ENCODE measurements around the gene KLRF1. TPM values are rescaled to one million over a fixed set of nuclear protein-coding genes. Genes with fewer than 3 reads are reported as not detected.

Gene KLRF1
- polyA plus RNA-seq, 1 of the 3 experiments (the other 2 are of a cell fraction), result not detected

DNA sequence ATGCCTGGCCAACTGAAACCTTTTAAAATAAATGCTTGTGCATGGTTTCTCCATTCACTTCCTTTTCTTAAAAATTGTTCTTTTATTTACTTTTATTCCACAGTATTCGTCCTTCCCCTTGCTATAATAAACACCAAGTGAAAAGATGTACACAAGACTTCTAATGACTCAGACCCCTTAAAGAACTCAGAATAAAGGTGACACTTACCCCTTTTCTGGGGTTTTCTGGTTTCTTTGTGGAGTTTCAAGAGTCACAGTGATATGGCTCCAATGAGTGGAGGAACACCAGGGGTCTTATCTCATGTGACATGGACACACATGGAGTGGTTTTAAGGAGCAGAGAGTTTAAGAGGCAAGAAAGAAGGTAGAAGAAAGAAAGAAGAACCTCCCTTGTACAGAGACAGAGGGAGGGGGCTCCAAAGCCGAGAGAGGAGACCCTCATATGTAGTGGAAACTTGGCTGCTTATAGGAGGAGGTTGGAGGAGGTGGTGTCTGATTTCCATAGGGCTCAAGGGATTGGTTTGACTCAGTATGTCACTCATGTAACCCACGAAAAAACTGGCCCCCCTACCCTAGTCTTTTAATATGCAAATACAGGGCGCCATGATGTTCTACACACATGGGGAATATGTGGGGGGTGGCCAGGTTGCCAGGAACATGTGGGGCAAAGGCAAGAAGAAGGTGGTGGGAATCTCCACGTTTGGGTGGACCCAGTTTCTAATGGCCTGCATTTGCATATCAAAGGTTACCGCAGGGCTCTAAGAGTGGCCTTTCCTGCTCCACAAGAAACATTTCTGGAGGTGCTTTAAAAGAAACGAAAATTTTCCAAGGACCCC, 44.5 kb upstream of the KLRF1 start:
- DNase-seq, result no peak
- TF ChIP-seq, protein P1, sequence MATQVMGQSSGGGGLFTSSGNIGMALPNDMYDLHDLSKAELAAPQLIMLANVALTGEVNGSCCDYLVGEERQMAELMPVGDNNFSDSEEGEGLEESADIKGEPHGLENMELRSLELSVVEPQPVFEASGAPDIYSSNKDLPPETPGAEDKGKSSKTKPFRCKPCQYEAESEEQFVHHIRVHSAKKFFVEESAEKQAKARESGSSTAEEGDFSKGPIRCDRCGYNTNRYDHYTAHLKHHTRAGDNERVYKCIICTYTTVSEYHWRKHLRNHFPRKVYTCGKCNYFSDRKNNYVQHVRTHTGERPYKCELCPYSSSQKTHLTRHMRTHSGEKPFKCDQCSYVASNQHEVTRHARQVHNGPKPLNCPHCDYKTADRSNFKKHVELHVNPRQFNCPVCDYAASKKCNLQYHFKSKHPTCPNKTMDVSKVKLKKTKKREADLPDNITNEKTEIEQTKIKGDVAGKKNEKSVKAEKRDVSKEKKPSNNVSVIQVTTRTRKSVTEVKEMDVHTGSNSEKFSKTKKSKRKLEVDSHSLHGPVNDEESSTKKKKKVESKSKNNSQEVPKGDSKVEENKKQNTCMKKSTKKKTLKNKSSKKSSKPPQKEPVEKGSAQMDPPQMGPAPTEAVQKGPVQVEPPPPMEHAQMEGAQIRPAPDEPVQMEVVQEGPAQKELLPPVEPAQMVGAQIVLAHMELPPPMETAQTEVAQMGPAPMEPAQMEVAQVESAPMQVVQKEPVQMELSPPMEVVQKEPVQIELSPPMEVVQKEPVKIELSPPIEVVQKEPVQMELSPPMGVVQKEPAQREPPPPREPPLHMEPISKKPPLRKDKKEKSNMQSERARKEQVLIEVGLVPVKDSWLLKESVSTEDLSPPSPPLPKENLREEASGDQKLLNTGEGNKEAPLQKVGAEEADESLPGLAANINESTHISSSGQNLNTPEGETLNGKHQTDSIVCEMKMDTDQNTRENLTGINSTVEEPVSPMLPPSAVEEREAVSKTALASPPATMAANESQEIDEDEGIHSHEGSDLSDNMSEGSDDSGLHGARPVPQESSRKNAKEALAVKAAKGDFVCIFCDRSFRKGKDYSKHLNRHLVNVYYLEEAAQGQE (IDR thresholded peaks at IDR 0.05; ENCODE audit: low read depth, low read length), result no peak
- TF ChIP-seq, protein P2, sequence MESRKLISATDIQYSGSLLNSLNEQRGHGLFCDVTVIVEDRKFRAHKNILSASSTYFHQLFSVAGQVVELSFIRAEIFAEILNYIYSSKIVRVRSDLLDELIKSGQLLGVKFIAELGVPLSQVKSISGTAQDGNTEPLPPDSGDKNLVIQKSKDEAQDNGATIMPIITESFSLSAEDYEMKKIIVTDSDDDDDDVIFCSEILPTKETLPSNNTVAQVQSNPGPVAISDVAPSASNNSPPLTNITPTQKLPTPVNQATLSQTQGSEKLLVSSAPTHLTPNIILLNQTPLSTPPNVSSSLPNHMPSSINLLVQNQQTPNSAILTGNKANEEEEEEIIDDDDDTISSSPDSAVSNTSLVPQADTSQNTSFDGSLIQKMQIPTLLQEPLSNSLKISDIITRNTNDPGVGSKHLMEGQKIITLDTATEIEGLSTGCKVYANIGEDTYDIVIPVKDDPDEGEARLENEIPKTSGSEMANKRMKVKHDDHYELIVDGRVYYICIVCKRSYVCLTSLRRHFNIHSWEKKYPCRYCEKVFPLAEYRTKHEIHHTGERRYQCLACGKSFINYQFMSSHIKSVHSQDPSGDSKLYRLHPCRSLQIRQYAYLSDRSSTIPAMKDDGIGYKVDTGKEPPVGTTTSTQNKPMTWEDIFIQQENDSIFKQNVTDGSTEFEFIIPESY (IDR thresholded peaks at IDR 0.05; ENCODE audit: borderline replicate concordance, low read depth), result no peak
- no peak for TF ChIP-seq GABPA (IDR thresholded peaks at IDR 0.05; ENCODE audit: low read depth)
- TF ChIP-seq RXRA (IDR thresholded peaks at IDR 0.05; ENCODE audit: borderline replicate concordance, low read depth), result no peak
- no peak for TF ChIP-seq CHD2 (IDR thresholded peaks at IDR 0.05; ENCODE audit: low read length, partially characterized antibody)
- TF ChIP-seq, protein P3, sequence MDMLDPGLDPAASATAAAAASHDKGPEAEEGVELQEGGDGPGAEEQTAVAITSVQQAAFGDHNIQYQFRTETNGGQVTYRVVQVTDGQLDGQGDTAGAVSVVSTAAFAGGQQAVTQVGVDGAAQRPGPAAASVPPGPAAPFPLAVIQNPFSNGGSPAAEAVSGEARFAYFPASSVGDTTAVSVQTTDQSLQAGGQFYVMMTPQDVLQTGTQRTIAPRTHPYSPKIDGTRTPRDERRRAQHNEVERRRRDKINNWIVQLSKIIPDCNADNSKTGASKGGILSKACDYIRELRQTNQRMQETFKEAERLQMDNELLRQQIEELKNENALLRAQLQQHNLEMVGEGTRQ (IDR thresholded peaks at IDR 0.05; ENCODE audit: borderline replicate concordance, low read depth, low read length), result no peak
- TF ChIP-seq, protein P4, sequence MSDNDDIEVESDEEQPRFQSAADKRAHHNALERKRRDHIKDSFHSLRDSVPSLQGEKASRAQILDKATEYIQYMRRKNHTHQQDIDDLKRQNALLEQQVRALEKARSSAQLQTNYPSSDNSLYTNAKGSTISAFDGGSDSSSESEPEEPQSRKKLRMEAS (IDR thresholded peaks at IDR 0.05; ENCODE audit: low read depth), result no peak
- TF ChIP-seq TEAD4 (IDR thresholded peaks at IDR 0.05; ENCODE audit: borderline replicate concordance, insufficient read depth), result no peak
- no peak for TF ChIP-seq MXI1 (IDR thresholded peaks at IDR 0.05; ENCODE audit: low read depth, low read length)
- no peak for TF ChIP-seq EZH2phosphoT487 (IDR thresholded peaks at IDR 0.05; ENCODE audit: borderline replicate concordance, low read depth)
- TF ChIP-seq POLR2AphosphoS5 (IDR thresholded peaks at IDR 0.05; ENCODE audit: low read depth, low read length), result no peak
- TF ChIP-seq ELF1 (IDR thresholded peaks at IDR 0.05), result no peak
- no peak for TF ChIP-seq TAF1 (IDR thresholded peaks at IDR 0.05; ENCODE audit: borderline replicate concordance, low read depth, low read length)
- no peak for TF ChIP-seq GATA2 (CRISPR knock-in tag; IDR thresholded peaks at IDR 0.05)
- no peak overlapping the region for H2AFZ ChIP-seq (ENCODE audit: low read depth)
- no peak overlapping the region for H3K9ac ChIP-seq
- no peaks in the 10 kb centered on the region for H3K79me2 ChIP-seq (ENCODE audit: insufficient read depth)
- ChIA-PET CTCF (interaction anchor here (1.0 kb wide), 1 partner anchor 32 kb away, joined by 3 read pairs; no protein-coding TSS in a partner anchor), POLR2A (no interaction called here)
- H3F3A ChIP-seq (replicated peaks; ENCODE audit: insufficient read depth), result no peaks in the 10 kb centered on the region
- H4K20me1 ChIP-seq (ENCODE audit: insufficient read depth), result no peaks in the 10 kb centered on the region
- H3K9me2 ChIP-seq, result no peaks in the 10 kb centered on the region
- H3K27ac ChIP-seq (ENCODE audit: low read depth in 2 of 2, low read length in 1 of 2), result no peak overlapping the region
- H3K36me3 ChIP-seq (replicated peaks in 1 of 2; ENCODE audit: control insufficient read depth in 1 of 2, insufficient read depth in 2 of 2, low read length in 1 of 2), result no peaks in the 10 kb centered on the region
- no peak overlapping the region for H3K4me2 ChIP-seq
- H3K4me3 ChIP-seq (ENCODE audit: low read depth in 2 of 2, low read length in 1 of 2), result no peak overlapping the region
- H3K9me3 ChIP-seq, result no peaks in the 10 kb centered on the region
- H3K4me1 ChIP-seq (ENCODE audit: control insufficient read depth in 1 of 2, insufficient read depth in 2 of 2, low read depth in 1 of 2, low read length in 1 of 2), result no peaks in the 10 kb centered on the region
- H3K27me3 ChIP-seq (ENCODE audit: insufficient read depth), result peaks cover 9% of the 10 kb centered on the region; the same call in 1 of the 2 replicates
- WGBS (ENCODE audit: low lambda C conversion rate), result 12% methylated on average over 6 of the region's 7 CpGs
